Ureter (tissue), 1 donor: ENCODE measurements around the gene ST8SIA4. TPM values are rescaled to one million over a fixed set of nuclear protein-coding genes. Genes with fewer than 3 reads are reported as not detected.

Source experiments
- DNase-seq: peaks from one replicate; pipeline ENCODE4 v3.0.0-alpha.2; 2020; ENCODE audit warnings: low spot score
- total RNA-seq: library from RNA; stranded (reverse); gene quantifications from one replicate; pipeline ENCODE4 v1.2.4, GENCODE V29; 2023
- donor health status: DM: yes; HTN: yes; CAD: no.

ST8SIA4 gene
- total RNA-seq, 1 donor from 2014 or later: 6.5 TPM

DNA sequence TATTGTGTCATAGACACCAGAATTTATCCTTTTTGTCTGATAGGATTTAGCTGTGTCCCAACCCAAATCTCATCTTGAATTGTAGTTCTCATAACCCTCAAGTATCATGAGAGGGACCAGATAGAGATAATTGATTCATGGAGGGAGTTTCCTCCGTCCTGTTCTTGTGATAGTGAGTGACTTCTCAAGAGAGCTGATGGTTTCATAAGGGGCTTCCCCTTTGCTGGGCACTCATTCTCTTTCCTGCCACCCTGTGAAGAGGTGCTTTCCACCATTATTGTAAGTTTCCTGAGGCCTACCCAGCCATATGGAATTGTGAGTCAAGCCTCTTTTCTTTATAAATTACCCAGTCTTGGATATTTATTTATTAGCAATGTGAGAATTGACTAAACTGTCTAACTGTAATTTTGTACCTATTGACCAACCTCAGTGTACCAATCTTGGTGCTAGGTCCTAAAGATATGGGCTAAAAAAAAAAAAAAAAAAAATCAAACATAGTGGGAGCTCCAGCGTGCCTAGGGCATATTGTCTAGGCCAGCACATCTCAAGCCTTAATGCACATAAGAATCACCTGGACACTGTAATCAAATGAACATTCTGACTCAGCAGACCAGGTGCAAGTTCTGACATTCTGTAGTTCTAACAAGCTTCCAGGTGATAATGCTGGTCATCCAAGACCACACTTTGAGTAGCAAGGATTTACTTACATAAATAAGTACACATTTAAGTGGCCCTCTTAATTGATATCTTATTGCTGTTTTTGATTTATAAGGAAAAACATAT is 30.5 kb downstream of the ST8SIA4 start:
- DNase-seq: no peak

- DNase-seq: no peak
Measured at GRCh38 chr5:100867039-100867562, 36.0 kb downstream of the ST8SIA4 start.

DNA sequence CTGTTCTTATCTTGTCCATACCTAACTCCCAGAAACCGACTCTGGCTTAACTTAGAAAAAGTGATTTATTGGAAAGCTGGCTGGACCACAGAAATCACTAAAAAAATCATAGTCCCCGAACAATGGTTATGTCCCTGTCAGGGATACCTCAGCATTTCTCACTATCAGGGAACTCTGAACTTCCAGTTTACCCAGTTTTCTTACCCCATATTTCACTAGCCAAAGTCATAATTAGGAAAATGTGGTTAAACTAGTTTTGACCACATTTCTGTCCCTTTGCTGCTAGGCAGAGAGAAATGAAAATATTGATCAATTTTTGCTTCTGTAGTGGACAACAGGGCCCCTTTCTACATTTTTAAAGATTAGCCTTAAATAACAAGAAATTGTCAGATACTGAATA is 38.2 kb downstream of the ST8SIA4 start:
- no peak for DNase-seq

GRCh38 chr5:100863739-100864138 is 39.3 kb downstream of the ST8SIA4 start:
- DNase-seq: no peak

- DNase-seq: no peak
Measured at GRCh38 chr5:100861148-100861547, 41.9 kb downstream of the ST8SIA4 start.

- no peak for DNase-seq
Measured at GRCh38 chr5:100860407-100860806, 42.7 kb downstream of the ST8SIA4 start.

DNA sequence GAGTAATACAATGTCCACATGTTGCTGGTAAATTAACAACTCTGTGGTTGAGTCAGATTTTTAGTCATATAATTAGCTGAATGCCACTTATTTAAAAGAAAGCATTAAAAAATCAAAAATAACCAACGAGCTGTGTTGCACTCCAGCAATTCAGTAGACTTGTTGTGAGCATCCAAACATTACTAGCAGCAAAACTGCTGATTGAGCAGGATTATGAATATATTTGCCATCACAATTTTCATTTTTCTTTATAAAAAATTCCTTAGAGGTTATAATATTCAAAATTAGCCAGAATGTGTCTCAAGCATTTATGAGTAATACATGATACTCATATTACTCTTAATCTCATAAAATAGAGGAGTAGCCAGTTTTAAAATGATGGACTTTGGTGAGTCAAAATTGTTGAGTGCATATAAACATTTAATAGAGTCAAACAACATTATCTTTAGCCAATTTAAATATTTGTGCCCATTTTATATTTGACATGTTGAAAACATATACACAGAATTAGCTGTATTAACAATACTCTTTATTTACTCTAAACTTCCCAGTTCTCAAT is 44.0 kb downstream of the ST8SIA4 start:
- no peak for DNase-seq

DNA sequence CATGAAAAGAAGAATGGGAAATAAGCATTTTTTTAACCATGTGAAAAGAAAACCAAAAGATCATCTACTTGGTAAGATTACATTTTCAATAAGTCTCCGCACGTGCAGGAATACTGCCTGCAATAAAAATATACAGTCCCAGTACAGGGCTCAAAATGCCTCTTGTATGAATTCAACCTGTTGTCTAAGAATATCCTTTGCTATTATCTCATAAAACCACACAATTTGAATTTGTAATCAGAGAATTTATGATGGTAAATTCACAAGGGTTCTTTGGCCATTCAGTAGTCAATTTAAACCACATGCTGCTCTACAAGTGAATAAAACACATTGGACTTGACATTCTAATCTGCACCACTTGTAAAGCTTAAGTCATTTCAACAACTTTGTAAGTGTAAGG is 46.6 kb downstream of the ST8SIA4 start:
- no peak for DNase-seq

GRCh38 chr5:100855937-100856430 is 47.1 kb downstream of the ST8SIA4 start:
- no peak for DNase-seq

- DNase-seq: no peak
Measured at GRCh38 chr5:100855295-100855694, 47.8 kb downstream of the ST8SIA4 start.

- DNase-seq: no peak
Measured at GRCh38 chr5:100854591-100854990, 48.5 kb downstream of the ST8SIA4 start.

DNA sequence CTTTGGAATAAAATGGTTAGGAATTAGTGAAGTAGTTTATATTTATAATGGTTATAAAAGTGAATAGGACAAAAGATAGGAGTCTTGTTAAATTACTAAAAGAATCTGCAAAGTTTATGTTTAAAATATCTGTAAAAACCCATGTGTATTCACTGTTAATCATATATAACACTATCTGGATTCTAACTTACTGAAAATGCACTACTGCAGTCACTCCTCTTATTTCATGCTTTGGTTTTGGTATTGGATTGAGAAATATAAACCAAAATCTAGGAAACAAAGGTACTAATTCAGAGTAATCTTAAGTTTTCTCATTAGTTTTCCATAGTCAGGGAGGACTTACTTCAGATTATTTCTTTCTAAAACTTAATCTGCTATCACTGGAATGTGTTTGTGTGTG is 49.5 kb downstream of the ST8SIA4 start:
- DNase-seq: no peak

GRCh38 chr5:100852988-100853449 is 50.1 kb downstream of the ST8SIA4 start:
- DNase-seq: no peak

DNA sequence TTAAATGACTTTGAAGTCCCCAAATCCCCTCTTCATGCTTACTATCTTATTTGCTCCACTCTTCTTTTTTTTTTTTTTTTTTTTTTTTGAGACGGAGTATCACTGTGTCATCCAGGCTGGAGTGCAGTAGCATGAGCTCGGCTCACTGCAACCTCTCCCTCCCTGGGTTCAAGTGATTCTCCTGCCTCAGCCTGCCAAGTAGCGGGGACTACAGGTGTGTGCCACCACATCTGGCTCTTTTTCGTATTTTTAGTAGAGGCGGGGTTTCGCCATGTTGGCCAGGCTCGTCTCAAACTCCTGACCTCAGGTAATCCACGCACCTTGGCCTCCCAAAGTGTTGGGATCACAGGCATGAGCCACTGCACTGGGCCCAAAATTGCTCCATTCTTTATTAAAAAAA is 51.0 kb downstream of the ST8SIA4 start:
- no peak for DNase-seq

- DNase-seq: no peak
Measured at GRCh38 chr5:100846772-100847171, 56.3 kb downstream of the ST8SIA4 start.

DNA sequence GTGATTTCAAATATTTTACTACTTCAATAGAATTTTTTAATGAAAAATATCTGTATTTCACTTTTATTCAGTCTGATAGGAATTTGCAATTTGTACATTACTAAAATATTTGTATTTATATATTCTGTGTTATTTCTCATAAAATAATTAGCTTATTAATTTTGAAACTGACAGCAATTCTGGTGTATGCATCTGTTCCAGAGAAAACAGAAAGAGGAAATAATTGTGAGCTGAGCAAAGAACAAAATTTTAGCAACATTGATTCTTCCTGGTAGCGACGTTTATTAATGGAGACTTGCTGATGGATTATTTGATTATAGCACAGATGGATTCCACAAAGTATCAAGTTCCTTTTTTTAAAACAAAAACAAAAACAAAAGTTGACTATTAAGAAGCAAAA is 61.0 kb downstream of the ST8SIA4 start:
- DNase-seq: no peak

DNA sequence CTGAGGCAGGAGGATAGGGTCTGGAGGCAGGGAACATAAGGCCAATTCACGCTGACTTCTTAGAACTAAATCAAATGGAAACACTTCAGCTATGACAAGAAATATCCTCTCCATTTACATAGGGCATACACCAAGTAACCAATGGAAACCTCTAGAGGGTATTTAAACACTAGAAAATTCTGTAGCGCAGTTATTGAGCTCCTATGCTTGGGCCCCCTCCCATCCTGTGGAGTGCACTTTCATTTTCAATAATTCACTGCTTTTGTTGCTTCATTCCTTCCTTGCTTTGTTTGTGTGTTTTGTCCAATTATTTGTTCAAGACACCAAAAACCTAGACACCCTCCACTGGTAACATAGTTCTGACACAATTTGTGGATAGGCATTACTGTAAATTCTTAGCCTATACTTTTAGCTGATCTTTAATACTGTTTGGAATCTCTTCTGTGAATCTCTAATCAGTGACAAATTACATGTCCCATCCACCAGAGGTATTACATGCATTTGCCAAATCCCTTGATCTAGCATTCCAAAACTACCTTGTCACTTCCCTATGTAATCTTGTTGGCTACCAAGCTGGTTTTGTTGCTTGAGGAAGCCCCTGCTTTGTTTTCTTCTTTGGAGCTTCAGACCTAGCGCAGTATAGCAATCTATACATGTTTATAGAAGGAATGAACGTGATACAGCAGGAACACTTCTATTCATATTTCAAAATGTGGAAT is 61.6 kb downstream of the ST8SIA4 start:
- no peak for DNase-seq

DNA sequence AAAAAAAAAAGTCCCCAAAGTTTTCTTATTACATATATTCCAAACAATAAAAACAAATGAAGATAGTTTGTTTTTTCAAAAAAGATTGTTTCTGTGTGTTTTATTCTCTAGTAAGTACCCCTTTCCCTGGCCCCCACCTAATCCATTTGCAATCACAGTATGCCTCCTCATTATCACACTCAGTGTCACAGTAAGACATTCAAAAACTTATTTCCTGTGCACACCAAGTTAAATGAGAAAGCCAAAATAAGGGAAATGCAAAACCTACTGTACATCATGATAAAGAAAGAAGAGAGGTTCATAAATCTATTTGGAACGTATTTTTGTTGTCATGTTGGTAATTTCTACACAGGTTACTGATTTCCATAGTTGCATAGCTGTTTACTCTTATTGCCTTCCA is 62.3 kb downstream of the ST8SIA4 start:
- no peak for DNase-seq

- DNase-seq: no peak
Measured at GRCh38 chr5:100840370-100840769, 62.7 kb downstream of the ST8SIA4 start.

DNA sequence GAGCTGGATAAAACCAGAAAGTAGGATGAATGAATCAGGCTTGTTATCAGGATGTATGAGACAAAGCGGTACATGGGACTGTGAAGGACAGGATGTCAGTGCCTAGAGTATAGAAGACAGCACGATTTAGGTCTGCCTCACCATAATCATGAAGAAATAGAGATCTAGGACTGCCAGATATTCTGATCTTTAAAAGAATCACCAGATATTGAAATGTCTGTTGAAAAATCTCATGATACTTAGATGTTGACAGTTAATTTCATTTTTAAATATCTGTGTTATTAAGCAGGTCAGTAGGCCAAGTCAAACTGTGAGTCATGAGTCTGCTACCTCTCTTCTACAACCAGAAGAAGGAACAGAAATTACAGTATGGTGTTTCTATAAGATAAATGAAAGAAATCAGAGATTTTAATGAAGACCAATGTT is 65.0 kb downstream of the ST8SIA4 start:
- no peak for DNase-seq

GRCh38 chr5:100834519-100834918 is 68.6 kb downstream of the ST8SIA4 start:
- DNase-seq: no peak
